ENCODE data around the gene APBB2. TPM values are rescaled to one million over a fixed set of nuclear protein-coding genes. Genes with fewer than 3 reads are reported as not detected.

APBB2 gene
- total and polyA plus RNA-seq, 2 donors (not counting 1 experiment from before 2014, with no cell fraction given): 4.4 to 15.8 TPM

GRCh38 chr4:41067369-41067768 lies 147.0 kb downstream of the APBB2 start:
- H3K79me2 ChIP-seq (ENCODE audit: control insufficient read depth, insufficient read depth, low read length): no peaks in the 10 kb centered on the region
- no peak overlapping the region for H3K4me2 ChIP-seq (replicated peaks; ENCODE audit: low read depth, low read length, poor library complexity, severe bottlenecking)
- Mint-ChIP-seq H3K27me3 (no peaks in the 10 kb centered on the region), H3K4me1 (no peaks in the 10 kb centered on the region), H3K4me3 (no peak overlapping the region), H3K9me3 (ENCODE audit: insufficient read depth) (no peaks in the 10 kb centered on the region), H3K27ac (no peak overlapping the region)
- intact Hi-C loops (cut with micrococcal nuclease): no loop called here
- no peaks in the 10 kb centered on the region for H3K9me3 ChIP-seq (ENCODE audit: control extremely low read depth in 1 of 3, control insufficient read depth in 2 of 3, insufficient read depth in 1 of 3, low read length in 2 of 3)
- H3K4me1 ChIP-seq (ENCODE audit: control insufficient read depth in 2 of 2, insufficient read depth in 2 of 2, low read length in 2 of 2): no peaks in the 10 kb centered on the region
- no peak overlapping the region for H3K4me3 ChIP-seq (ENCODE audit: control extremely low read depth in 1 of 5, extremely low read depth in 1 of 5, insufficient read depth in 1 of 5, low read depth in 2 of 5, low read length in 4 of 5)
- ATAC-seq (ENCODE audit: low read depth) (no peak), DNase-seq (no peak)
- ChIA-PET POLR2A (no interaction called here), CTCF (no interaction called here)
- no peak overlapping the region for H2AFZ ChIP-seq (ENCODE audit: insufficient read depth, low read depth, low read length, poor library complexity, severe bottlenecking)
- H3K27me3 ChIP-seq (replicated peaks in 1 of 4; ENCODE audit: control extremely low read depth in 1 of 4, control insufficient read depth in 3 of 4, insufficient read depth in 4 of 4, low read length in 3 of 4): no peaks in the 10 kb centered on the region
- WGBS (ENCODE audit: insufficient coverage): 87% methylated on average over 5 of the region's 5 CpGs
- no peak overlapping the region for H3K27ac ChIP-seq (ENCODE audit: low read length in 2 of 2)
- H3K36me3 ChIP-seq (replicated peaks in 1 of 2; ENCODE audit: control extremely low read depth in 1 of 2, control insufficient read depth in 1 of 2, extremely low read depth in 1 of 2, insufficient read depth in 2 of 2, low read length in 1 of 2): no peaks in the 10 kb centered on the region
- H4K20me1 ChIP-seq (ENCODE audit: control insufficient read depth, insufficient read depth, low read length, poor library complexity, severe bottlenecking): no peaks in the 10 kb centered on the region
- no peak overlapping the region for H3K9ac ChIP-seq (ENCODE audit: low read length)
- TF ChIP-seq EZH2 (IDR thresholded peaks at IDR 0.05; ENCODE audit: borderline replicate concordance, insufficient read depth, low read depth, low read length, poor library complexity, severe bottlenecking) (no peak), CTCF (IDR thresholded peaks at IDR 0.05) (no peak)

GRCh38 chr4:41066049-41066448 lies 148.3 kb downstream of the APBB2 start:
- no peak overlapping the region for H3K27ac ChIP-seq (ENCODE audit: low read length in 2 of 2)
- no peak for DNase-seq
- H3K9me3 Mint-ChIP-seq (ENCODE audit: insufficient read depth): no peaks in the 10 kb centered on the region
- ChIA-PET POLR2A (no interaction called here), CTCF (no interaction called here)
- H3K27me3 ChIP-seq (replicated peaks in 1 of 4; ENCODE audit: control extremely low read depth in 1 of 4, control insufficient read depth in 3 of 4, insufficient read depth in 4 of 4, low read length in 3 of 4): no peaks in the 10 kb centered on the region
- H3K27me3 Mint-ChIP-seq: no peaks in the 10 kb centered on the region
- intact Hi-C loops (cut with micrococcal nuclease): no loop called here
- H3K9ac ChIP-seq (ENCODE audit: low read length): no peak overlapping the region
- no peak overlapping the region for H3K4me3 ChIP-seq (ENCODE audit: control extremely low read depth in 1 of 5, extremely low read depth in 1 of 5, insufficient read depth in 1 of 5, low read depth in 2 of 5, low read length in 4 of 5)
- no peaks in the 10 kb centered on the region for H3K9me3 ChIP-seq (ENCODE audit: control extremely low read depth in 1 of 3, control insufficient read depth in 2 of 3, insufficient read depth in 1 of 3, low read length in 2 of 3)
- no peaks in the 10 kb centered on the region for H3K36me3 ChIP-seq (replicated peaks in 1 of 2; ENCODE audit: control extremely low read depth in 1 of 2, control insufficient read depth in 1 of 2, extremely low read depth in 1 of 2, insufficient read depth in 2 of 2, low read length in 1 of 2)
- no peak overlapping the region for H2AFZ ChIP-seq (ENCODE audit: insufficient read depth, low read depth, low read length, poor library complexity, severe bottlenecking)
- 100% methylated on average over 2 of the region's 4 CpGs for WGBS (ENCODE audit: insufficient coverage)
- H3K4me1 ChIP-seq (ENCODE audit: control insufficient read depth in 2 of 2, insufficient read depth in 2 of 2, low read length in 2 of 2): no peaks in the 10 kb centered on the region
- no peaks in the 10 kb centered on the region for H4K20me1 ChIP-seq (ENCODE audit: control insufficient read depth, insufficient read depth, low read length, poor library complexity, severe bottlenecking)
- H3K79me2 ChIP-seq (ENCODE audit: control insufficient read depth, insufficient read depth, low read length): no peaks in the 10 kb centered on the region
- H3K27ac Mint-ChIP-seq: no peak overlapping the region
- no peak overlapping the region for H3K4me2 ChIP-seq (replicated peaks; ENCODE audit: low read depth, low read length, poor library complexity, severe bottlenecking)
- H3K4me1 Mint-ChIP-seq: no peaks in the 10 kb centered on the region
- ATAC-seq (ENCODE audit: low read depth): no peak
- no peak for TF ChIP-seq EZH2 (IDR thresholded peaks at IDR 0.05; ENCODE audit: borderline replicate concordance, insufficient read depth, low read depth, low read length, poor library complexity, severe bottlenecking)
- no peak for TF ChIP-seq CTCF (IDR thresholded peaks at IDR 0.05)
- H3K4me3 Mint-ChIP-seq: no peak overlapping the region
